Measurements from ENCODE around the gene SLC35D1.
A peak's percentile ranks its signal among the peaks of the same experiment; 100 is the strongest.

SLC35D1 gene

GRCh38 chr1:67053535-67053784 is 488 bp downstream of the SLC35D1 start:
- H3K9ac ChIP-seq = no peak overlapping the region
- H3K36me3 ChIP-seq (ENCODE audit: control insufficient read depth, insufficient read depth, low read length) = no peaks in the 10 kb centered on the region
- no peaks in the 10 kb centered on the region for H3K27me3 ChIP-seq (ENCODE audit: control insufficient read depth, insufficient read depth, low read length)
- TF ChIP-seq CTCF (IDR thresholded peaks at IDR 0.05) = no peak
- H3K4me3 ChIP-seq (ENCODE audit: low read depth, low read length) = peak overlapping the region; percentile 83
- H3K9me3 ChIP-seq (ENCODE audit: control insufficient read depth, low read length) = no peaks in the 10 kb centered on the region
- H3K27ac ChIP-seq = peak overlapping the region; percentile 90
- no peaks in the 10 kb centered on the region for H3K4me1 ChIP-seq
- peak overlapping the region; percentile 95 for H2AFZ ChIP-seq
- no peaks in the 10 kb centered on the region for H3K79me2 ChIP-seq
- peak overlapping the region; percentile 93 for H3K4me2 ChIP-seq (ENCODE audit: low read length)

GRCh38 chr1:67052741-67053534 is 1.0 kb downstream of the SLC35D1 start:
- Histone ChIP-seq H3K79me2 (no peaks in the 10 kb centered on the region), H3K27me3 (ENCODE audit: control insufficient read depth, insufficient read depth, low read length) (no peaks in the 10 kb centered on the region), H3K4me2 (ENCODE audit: low read length) (peak overlapping the region; percentile 93), H3K9ac (no peak overlapping the region), H3K27ac (peak overlapping the region; percentile 70), H2AFZ (peak overlapping the region; percentile 72), H3K4me1 (no peaks in the 10 kb centered on the region), H3K9me3 (ENCODE audit: control insufficient read depth, low read length) (no peaks in the 10 kb centered on the region), H3K4me3 (ENCODE audit: low read depth, low read length) (peak overlapping the region; percentile 80), H3K36me3 (ENCODE audit: control insufficient read depth, insufficient read depth, low read length) (no peaks in the 10 kb centered on the region)
- no peak for TF ChIP-seq CTCF (IDR thresholded peaks at IDR 0.05)

- Histone ChIP-seq H3K4me3 (ENCODE audit: low read depth, low read length) (no peak overlapping the region), H3K27me3 (ENCODE audit: control insufficient read depth, insufficient read depth, low read length) (no peaks in the 10 kb centered on the region), H2AFZ (no peak overlapping the region), H3K27ac (no peak overlapping the region), H3K4me2 (ENCODE audit: low read length) (no peak overlapping the region), H3K79me2 (no peaks in the 10 kb centered on the region), H3K9me3 (ENCODE audit: control insufficient read depth, low read length) (no peaks in the 10 kb centered on the region), H3K36me3 (ENCODE audit: control insufficient read depth, insufficient read depth, low read length) (no peaks in the 10 kb centered on the region), H3K4me1 (no peaks in the 10 kb centered on the region), H3K9ac (no peak overlapping the region)
- no peak for TF ChIP-seq CTCF (IDR thresholded peaks at IDR 0.05)
Measured at GRCh38 chr1:67051196-67051595, 2.8 kb downstream of the SLC35D1 start.

- no peak overlapping the region for H3K4me3 ChIP-seq (ENCODE audit: low read depth, low read length)
- no peak overlapping the region for H2AFZ ChIP-seq
- no peaks in the 10 kb centered on the region for H3K27me3 ChIP-seq (ENCODE audit: control insufficient read depth, insufficient read depth, low read length)
- no peaks in the 10 kb centered on the region for H3K36me3 ChIP-seq (ENCODE audit: control insufficient read depth, insufficient read depth, low read length)
- no peak overlapping the region for H3K27ac ChIP-seq
- no peaks in the 10 kb centered on the region for H3K4me1 ChIP-seq
- no peaks in the 10 kb centered on the region for H3K79me2 ChIP-seq
- no peak for TF ChIP-seq CTCF (IDR thresholded peaks at IDR 0.05)
- H3K9me3 ChIP-seq (ENCODE audit: control insufficient read depth, low read length) = no peaks in the 10 kb centered on the region
- no peak overlapping the region for H3K4me2 ChIP-seq (ENCODE audit: low read length)
- no peak overlapping the region for H3K9ac ChIP-seq
Measured at GRCh38 chr1:67044631-67045270, 9.2 kb downstream of the SLC35D1 start.

GRCh38 chr1:67043366-67043765 is 10.6 kb downstream of the SLC35D1 start:
- H3K27ac ChIP-seq = no peak overlapping the region
- H3K36me3 ChIP-seq (ENCODE audit: control insufficient read depth, insufficient read depth, low read length) = no peaks in the 10 kb centered on the region
- no peak for TF ChIP-seq CTCF (IDR thresholded peaks at IDR 0.05)

More at GRCh38 chr1:67043366-67043765, 10.6 kb downstream of the SLC35D1 start:
- Histone ChIP-seq H3K9me3 (ENCODE audit: control insufficient read depth, low read length) (no peaks in the 10 kb centered on the region), H3K4me1 (no peaks in the 10 kb centered on the region), H3K4me2 (ENCODE audit: low read length) (no peak overlapping the region), H3K9ac (no peak overlapping the region), H3K79me2 (no peaks in the 10 kb centered on the region), H2AFZ (no peak overlapping the region), H3K4me3 (ENCODE audit: low read depth, low read length) (no peak overlapping the region), H3K27me3 (ENCODE audit: control insufficient read depth, insufficient read depth, low read length) (no peaks in the 10 kb centered on the region)
